A172 (cell line): ENCODE data around the gene MS4A15. TPM values are rescaled to one million over a fixed set of nuclear protein-coding genes. Genes with fewer than 3 reads are reported as not detected.

ENCODE experiments used
- DNase-seq: peaks from one replicate; pipeline ENCODE4 v3.0.0-alpha.2; 2015; ENCODE audit warnings: low spot score
- total RNA-seq: library from RNA; depleted of rRNA; stranded (reverse); fragments of >200 nt; shearing (Covaris generic); gene quantifications from 2 replicates; pipeline ENCODE4 v1.2.3, GENCODE V29; 2014

MS4A15 gene
- total RNA-seq, 1 experiment from 2014 or later, result not detected

DNA sequence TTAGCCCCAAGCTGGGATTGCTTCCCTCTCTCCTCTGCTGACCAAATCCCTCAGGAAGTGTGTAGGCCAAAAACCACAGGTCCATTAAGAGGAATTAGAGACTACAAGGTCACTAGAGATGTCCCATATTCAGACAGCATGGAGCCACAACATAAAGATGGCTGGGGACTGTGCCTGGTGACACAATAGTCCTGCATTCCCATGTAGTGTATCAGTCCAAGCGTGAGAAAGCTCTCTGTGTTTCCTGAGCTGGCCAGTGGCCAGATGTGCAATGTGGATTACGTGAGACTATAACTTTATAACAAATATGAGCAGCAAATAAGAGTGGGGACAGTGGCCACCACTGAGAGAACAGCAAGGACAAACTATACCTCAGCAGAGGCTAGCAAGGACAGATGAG lies 20.9 kb downstream of the MS4A15 start:
- peak; percentile 60 for DNase-seq

DNA sequence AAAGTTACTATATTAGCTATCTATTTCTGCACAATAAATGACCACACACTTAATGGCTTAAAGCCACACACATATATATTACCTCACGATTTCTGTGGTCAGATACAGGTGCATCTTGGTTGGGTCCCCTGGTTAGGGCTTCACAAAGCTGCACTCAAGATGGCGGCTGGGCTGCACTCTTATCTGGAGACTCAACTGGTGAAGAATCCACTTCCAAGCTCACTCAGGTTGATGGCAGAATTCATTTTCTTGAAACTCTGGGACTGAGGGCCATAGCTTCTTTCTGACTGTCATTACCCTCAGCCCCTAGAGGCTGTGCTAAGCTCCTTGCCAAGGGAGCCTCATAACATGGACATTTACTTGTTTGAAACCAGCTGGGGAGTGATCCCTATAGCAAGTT lies 23.4 kb downstream of the MS4A15 start:
- DNase-seq, result no peak

DNA sequence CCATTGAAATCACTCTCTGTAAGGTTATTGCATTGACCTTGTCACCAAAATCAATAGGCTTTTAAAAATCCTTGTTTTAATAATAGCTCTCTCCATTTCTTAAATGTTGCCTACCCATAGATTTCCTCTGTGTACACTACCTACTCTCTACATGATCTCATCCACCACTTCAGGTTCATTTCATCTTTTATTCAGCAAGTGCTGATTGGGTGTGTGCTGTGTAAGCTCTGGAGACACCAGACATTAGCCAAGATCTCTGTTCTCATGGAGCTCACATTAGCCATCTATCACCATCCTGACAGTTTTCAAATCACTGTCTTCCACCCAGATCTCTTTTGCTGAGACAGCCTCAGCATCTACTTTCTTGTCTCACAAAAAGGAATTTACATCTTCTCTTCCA lies 24.1 kb downstream of the MS4A15 start:
- no peak for DNase-seq

DNA sequence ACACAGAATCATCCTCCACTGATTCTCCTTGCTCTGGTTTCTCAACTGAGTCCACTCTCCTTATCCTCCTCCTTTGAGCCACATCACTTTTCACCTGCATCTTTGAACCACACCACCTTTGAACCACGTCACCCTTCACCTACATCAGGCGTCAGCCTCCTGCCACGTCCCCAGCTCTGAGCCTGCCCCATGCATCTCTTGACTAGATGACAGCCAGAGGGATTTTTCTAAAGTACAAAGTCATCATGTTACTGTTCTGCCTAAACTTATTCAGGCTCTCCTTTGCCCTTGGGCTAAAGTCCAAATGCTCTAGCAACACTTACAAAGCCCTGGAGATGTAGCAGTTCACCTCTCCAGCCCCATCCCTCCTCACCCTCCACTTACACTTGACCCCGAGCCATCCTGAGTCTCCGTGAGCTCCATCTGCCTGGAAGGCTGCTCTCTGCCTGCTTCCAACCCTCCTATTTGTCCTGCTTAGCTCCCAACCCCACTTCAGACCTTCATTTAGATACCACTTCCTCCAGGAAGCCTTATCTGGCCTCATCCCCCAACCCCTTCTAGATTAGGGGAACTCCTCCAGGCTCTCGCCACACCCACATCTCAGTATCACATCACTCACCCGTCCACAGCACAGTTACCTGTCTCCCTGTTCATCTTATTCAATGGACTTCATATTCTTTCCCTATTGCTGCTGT lies 24.8 kb downstream of the MS4A15 start:
- no peak for DNase-seq

DNA sequence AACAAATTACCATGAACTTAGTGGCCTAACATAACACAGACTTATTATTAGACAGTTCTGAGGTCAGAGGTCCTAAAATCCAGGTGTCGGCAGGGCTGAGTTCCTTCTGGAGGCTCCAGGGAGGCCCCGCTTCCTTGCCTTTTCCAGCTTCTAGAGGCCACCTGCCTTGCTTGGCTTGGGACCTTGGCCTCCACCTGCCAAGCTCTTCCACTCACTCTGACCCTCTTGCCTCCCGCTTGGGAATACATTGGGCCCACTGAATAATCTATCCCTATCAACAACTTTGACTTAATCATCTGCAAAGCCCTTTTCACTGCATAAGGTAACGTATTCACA lies 25.3 kb downstream of the MS4A15 start:
- DNase-seq, result no peak

DNA sequence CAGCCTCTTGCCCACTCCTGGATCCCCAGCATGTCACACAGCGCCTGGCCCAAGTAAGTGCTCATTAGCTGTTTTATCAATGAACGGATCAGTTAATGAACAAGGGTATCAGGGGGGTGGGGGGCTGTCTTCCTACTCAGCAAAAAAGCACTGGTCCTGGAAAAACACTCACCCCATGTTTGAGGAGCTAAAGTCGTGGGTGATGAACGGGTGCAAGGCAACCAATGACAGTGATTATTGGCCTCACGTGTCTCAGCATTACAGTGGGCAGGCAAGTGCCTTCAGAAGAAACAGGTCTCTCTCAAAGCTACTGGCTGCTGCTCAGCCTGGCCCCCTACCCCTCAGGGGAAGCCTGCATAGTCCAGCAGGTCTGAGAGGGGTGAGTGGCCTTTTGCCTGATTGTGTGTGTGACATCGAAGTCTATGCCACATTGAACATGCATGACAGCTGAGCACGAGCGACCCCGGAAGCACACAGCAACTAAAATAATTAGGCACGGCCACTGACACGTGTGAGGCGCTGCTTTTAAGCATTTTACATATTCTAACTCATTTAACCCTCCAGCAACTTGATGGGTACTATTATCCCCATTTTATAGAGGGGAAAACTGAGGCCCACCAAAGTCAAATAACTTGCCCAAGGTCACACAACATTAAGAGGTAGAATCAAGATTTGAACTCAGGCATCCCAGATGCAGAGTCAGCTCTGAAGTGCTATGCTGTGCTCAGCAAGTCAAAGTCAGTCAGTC lies 25.9 kb downstream of the MS4A15 start:
- DNase-seq, result no peak

DNA sequence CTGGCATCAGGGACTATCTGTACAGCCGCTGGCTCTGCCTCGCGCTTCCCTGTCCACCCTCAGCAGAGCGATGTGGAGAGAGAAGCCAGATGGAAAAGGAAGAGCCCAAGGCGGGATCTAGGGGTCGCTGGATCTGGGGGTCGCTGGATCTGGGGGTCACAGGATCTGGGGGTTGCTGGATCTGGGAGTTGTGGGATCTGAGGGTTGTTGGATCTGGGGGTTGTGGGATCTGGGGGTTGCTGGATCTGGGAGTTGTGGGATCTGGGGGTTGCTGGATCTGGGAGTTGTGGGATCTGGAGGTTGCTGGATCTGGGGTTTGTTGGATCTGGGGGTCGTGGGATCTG lies 26.4 kb downstream of the MS4A15 start:
- DNase-seq, result no peak

DNA sequence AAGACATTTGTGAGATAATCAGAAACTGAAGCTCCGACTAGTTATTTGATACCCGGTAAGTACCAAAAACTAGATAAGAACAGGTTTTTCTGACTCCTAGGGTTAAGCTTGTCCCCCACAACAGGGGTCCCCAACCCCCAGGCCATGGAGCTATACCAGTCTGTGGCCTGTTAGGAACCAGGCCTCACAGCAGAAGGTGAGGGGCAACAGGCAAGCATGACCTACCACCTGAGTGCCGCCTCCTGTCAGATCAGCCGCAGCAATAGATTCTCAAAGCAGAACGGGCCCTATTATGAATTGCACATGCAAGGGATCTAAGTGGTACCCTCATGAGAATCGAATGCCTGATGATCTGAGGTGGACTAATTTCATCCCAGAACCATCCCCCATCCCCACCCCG lies 27.2 kb downstream of the MS4A15 start:
- DNase-seq, result no peak

DNA sequence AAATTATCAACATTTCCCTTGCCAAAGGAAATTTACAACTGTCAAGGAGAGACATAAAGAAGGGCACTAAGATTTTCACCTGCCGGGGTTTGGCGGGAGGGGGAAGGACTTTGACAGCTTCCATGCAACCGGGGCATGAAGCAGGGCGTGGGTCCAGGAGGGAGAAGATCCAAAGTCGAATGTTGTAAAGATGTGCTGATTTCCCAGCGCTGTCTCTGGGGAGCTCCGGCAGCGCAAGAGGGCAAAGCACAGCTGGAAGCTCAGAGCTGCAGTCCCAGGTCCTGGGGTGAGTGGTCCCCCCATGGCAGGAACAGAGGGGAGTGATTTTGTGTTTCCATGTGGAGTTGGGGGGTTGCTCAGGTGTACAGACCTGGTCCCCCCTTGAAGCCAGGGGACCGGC lies 28.5 kb downstream of the MS4A15 start, which contains the start of gene MS4A10:
MS4A10 (plus strand) TSS at position 198 of the 400 bp plus-strand sequence. CDS start 5,003 bp downstream, outside the sequence.
- DNase-seq, result no peak

DNA sequence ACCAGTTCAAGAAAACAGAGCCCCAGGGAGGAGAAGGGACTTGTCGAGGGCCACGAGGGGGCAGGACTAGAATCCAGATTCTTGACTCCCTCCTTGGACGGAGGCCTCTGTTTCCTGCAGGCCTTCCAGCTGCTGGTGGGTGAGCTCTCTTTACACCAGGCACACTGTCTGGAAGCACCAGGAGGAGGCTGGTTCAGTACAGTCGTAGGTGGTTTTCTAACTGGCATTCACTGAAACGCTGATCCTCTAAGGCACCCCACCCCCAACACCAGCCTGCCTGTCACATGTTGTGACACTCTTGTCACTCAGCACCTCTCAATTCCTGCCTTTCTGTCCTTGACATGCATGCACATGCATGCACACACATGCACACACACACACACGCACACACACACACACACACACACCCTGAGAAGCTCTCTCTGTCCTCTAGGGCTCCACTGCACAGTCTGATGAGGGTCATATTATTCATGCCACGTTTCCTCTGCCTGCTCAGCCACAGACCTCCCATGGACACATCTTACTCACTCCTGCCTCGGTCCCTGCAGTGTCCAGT lies 29.2 kb downstream of the MS4A15 start:
- DNase-seq, result peak; percentile 38

DNA sequence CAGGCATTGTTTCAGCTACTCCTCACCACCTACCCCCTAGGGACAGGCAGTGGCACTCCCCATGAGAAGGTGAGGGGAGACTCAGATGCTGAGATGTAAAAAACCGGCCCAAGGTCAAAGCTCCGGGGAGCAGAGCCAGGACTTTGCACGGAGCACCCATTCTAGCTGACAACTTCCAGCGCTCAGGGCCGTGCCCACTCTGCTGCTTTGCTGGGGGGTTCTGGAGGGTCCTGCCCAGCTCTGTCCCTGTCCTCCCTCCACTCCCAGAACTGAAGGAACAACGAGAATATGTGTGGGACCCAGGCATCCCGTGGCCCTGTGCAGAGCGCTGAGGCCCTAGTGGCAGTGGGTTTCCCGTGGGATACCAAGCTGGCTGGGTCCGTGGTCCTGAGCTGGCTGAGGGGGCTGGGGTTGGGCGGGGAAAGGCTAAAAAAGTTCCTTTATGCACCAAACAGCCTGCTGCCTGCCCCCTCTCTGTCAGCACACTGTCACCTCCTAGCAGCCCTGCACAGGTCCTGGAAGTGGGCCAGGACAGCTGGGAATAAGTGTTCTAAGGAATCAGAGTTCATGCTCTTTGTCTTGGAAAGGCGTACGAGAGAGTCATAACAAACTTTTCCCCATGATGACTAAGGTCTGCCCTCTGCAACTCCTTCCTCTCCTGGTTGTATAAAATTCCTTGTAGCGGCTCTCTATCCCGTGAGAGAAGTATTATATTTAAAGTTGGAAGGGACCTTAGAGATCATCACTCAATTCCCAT lies 30.3 kb downstream of the MS4A15 start:
- peak; percentile 50 for DNase-seq

DNA sequence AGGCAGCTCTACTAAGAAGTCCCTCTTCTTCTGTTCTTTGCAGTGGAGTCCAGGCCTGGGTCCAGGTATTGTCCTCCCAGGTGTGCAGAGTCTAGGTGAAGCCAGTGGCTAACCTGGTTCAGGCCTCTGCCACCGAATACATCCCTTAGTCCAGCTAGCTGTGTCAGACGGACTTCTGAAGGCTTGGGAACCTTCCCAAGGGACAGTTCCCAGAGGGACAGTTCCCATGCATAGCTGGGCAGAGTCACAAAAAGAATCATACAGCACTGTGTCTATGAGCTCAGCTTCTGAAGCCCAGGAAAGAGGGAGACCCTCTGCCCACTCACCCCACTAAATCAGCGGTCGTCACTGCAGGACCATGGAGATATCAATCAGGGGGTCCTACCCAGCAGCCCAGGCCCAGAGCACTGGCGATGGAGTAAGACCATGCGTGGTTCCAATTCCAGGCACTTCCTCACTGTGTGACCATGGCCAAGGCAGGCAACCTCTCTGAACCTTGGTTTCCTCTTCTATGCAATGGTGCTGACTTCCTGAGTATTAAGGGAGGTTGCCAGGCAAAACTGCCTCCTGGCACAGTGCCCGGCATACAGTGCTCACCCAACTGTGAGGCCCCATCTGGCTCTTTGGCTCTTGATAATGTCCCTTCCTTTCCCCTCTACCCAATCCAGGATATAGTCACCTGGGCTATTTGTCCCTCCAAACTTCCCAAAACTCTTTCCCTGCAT lies 31.9 kb downstream of the MS4A15 start:
- no peak for DNase-seq

DNA sequence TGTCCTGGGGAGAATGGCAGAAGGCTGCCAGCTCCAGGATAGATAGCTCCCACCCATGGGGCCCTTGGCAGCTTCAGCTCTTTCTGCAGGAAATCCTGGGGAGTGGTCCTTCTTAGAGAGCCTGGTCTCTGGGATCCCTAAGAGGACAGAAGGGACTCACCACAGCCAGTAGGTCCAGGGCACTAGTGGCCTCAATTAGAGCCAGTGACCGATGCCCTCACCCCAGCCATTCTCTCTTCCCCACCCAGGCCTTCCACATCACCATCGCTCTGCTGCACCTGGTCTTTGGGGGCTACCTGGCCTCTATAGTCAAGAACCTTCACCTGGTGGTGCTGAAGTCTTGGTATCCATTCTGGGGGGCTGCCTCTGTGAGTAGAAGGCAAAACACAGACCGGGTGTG lies 34.1 kb downstream of the MS4A15 start:
- no peak for DNase-seq

DNA sequence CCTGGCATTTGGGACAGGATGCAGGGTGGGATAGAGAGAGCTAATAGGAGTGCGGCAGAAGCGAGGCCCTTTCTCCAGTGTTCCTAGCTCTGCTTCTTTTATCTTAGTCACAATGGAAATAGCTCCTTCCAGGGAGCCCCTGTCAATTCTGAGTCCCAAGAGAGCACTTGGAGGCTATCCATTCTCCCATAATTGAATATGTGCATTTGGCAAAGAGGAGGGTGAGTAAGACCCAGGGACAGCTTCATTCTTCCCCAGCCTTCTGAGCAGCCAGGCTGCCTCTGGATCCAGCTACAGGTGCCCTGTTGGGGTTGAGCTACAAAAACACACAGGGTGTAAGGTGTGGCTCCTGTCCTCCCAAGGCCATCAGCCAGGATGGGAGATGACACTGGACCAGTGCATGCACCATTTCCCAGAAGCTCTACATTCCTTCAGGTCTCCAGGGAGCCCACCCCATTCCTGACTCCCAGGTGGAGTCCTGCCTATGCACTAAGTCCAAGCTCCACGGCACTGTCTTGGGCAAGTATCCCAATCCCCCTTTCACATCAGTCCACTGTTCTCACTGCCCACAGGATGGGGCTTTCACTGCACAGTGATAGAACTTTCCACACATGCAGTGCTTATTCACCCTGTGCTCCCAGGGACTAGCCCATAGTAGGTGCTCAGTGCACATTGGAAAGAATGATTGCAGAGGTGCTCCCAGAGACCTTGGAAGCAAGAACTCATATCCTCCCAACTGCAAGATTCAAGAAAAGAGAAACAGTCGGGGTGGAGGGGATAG lies 34.7 kb downstream of the MS4A15 start:
- no peak for DNase-seq

DNA sequence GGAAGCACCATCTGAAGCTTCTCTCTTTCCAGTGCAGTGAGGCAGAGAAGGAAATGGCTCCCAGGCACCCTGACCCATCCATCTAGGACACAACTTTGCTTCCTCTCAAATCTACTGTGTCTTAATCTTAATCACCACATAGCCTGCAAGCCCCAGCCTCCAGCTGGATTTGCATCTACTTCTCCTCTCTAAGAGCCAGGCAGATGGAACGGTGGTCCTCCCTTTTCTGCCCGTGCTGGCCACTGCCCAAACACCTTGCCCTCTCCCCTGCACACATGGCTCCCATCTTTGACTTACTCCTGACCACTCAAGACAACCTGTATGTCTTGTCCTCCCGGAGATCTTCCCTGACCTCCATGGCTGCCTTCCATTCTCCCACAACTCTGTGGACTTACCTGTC lies 35.9 kb downstream of the MS4A15 start:
- no peak for DNase-seq

DNA sequence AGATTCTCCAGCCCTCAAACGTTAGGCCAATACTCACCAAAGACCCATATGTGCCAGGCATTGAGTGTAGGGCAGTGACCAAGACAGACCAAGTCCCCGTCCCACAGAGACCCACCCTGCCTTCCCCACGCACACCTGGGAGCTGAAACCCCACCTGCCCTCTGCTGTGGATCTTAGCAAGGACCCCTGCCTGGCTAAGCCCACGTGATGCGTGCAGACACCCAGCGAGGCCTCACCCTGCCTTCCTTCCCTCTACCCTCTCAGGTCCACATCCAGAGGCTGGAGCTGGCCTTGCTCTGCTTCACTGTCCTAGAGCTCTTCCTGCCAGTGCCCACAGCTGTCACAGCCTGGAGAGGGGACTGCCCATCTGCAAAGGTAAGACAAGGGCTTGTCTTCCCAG lies 38.6 kb downstream of the MS4A15 start:
- no peak for DNase-seq

DNA sequence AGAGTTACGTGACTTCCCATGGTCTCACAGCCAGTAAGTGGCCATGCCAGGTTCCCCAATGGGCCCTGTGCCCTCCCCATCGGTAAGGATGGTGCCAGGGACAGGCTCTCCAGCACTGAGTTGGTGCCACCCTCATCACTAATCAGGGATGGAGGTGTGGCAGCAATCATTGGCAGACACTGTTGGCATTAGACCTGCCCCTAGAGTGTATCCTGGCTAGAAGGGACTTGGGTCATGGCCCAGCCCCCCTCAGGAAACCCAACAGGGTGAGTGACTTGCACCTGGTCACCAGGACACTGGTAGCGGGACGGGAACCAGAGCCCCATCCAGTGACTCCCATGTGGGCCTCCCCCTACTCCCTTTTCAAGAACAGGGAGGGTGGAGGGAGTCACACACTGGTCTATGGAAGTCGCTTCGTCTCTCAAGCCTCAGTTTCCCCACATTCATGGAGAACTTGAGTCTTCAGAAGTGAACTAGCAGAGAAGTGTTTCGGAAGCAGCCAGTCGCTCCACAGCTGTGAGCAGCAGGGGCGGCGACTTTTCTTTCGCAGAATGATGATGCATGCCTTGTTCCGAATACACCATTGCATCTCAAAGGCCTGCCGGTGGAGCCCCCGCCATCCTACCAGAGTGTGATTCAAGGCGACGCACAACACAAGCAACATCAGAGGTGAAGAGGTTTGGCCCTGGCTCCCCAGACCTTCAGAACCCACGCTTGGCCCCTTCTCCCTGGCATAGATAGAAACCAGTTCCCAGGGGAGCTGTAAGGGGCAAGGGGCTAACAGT lies 41.4 kb downstream of the MS4A15 start:
- no peak for DNase-seq

DNA sequence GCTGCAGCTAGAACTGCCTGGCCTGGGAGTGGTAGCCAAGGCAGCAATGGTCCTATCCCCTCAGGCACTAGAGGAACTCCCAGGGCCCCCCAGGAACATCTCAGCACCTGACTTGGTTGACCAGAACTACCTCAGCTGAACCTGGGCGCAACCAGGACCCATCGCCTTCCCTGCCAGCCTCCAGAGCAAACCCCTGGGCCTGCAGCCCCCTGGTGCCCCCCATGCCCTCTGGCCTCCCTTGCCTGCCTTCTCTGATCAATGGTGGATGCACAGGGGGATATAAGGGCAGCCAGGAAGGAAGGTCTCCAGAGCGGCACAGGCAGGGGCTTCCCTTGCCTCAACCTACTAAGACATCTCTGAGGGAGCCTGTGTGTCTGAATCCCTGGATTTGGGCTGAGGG lies 42.0 kb downstream of the MS4A15 start:
- no peak for DNase-seq

DNA sequence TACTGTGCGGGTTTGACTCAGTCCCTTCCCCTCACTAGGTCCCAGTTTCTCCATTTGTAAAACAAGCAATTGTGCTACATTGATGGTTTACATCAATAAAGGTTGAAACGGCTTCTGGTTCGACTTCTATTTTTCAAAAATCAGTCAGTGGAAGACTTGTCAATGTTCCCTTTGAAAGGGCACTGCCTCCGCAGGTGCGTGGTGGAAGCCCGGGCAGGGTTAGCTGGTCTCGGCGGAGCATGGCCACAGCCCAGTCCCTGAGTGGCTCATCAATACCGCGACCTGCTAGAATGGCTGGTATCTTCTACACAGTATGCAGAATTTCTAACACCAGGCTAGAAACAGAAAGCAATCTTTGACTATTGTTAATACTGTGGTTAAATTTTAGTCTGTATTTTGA lies 44.5 kb downstream of the MS4A15 start:
- no peak for DNase-seq

DNA sequence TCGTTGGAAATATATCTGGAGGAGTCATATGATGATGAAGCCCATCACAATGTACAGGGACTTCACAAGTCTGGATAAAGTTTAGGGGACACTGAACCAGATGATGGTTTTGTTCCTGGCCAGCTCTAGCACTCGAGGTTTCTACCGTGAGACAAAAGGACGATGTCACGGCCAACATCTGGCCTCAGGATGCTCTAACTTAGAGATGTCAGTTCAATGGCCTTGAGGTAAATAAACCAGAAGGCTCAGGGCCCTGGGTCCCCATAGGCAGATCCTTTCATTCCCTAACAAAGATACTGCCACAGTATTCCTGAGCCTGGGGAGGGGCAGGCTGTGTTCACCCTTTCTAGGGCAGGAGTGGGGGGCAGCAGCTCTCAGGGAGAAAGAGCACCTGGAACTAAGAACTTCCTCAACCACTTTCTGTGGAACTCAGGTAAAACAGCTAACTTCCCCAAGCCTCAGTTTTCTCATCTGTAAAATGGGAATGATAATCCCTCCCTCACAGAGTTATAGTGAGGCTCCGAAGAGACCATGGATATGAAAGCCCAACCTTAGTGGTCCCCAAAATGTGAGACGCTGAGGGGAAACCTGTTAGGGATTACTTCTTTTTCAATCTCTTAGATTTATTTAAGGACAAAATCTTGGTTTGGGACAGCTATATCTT lies 46.7 kb downstream of the MS4A15 start:
- DNase-seq, result no peak
